Measurements from ENCODE around the gene POC1A. TPM values are rescaled to one million over a fixed set of nuclear protein-coding genes. Genes with fewer than 3 reads are reported as not detected.

The POC1A gene
- total and polyA plus RNA-seq, 2 of the 4 experiments (the other 2 are of a cell fraction) = 10.6 to 11.5 TPM

GRCh38 chr3:52084954-52085680, 69.1 kb downstream of the POC1A start:
- Histone ChIP-seq H2BK20ac (ENCODE audit: low read depth, low read length) (no peak overlapping the region), H2AK5ac (ENCODE audit: low read depth, low read length) (no peak overlapping the region), H2BK120ac (ENCODE audit: low read depth, low read length) (no peak overlapping the region), H2AK9ac (replicated peaks; ENCODE audit: low read depth, low read length, poor library complexity) (no peak overlapping the region), H3K4ac (ENCODE audit: low read depth, low read length) (no peak overlapping the region), H3K79me1 (ENCODE audit: low read depth in 1 of 2, low read length in 2 of 2) (peaks cover 8 to 36% of the 10 kb centered on the region in 2 experiments; a peak in 3 of 4 replicates), H3K27ac (ENCODE audit: insufficient read depth, low read length) (no peak overlapping the region), H2AFZ (replicated peaks; ENCODE audit: low read length, poor library complexity) (no peak overlapping the region), H4K91ac (ENCODE audit: insufficient read depth, low read depth, low read length) (no peak overlapping the region), H3K56ac (ENCODE audit: extremely low read depth, insufficient read depth, low read length) (no peak overlapping the region), H3K36me3 (ENCODE audit: control insufficient read depth, insufficient read depth, low read length) (no peaks in the 10 kb centered on the region), H3K23ac (ENCODE audit: low read depth, low read length) (no peak overlapping the region), H3K14ac (replicated peaks; ENCODE audit: low read depth, low read length) (no peak overlapping the region), H4K8ac (ENCODE audit: low read depth in 2 of 2, low read length in 2 of 2) (no peak overlapping the region), H3K9me1 (ENCODE audit: insufficient read depth, low read length) (peaks cover 31% of the 10 kb centered on the region), H2BK5ac (ENCODE audit: low read depth, low read length, poor library complexity, severe bottlenecking) (no peak overlapping the region), H3K4me2 (ENCODE audit: low read depth, low read length) (no peak overlapping the region), H2BK15ac (ENCODE audit: low read depth, low read length) (no peak overlapping the region), H3K9me3 (ENCODE audit: control insufficient read depth, insufficient read depth, low read length) (no peaks in the 10 kb centered on the region), H3K18ac (ENCODE audit: low read depth, low read length) (no peak overlapping the region), H4K5ac (ENCODE audit: low read depth, low read length) (no peak overlapping the region), H3K27me3 (ENCODE audit: control insufficient read depth, insufficient read depth, low read length) (no peaks in the 10 kb centered on the region), H3K4me1 (ENCODE audit: control insufficient read depth, insufficient read depth, low read length) (peaks cover 22% of the 10 kb centered on the region), H3K9ac (ENCODE audit: low read depth, low read length) (no peak overlapping the region), H4K20me1 (ENCODE audit: insufficient read depth, low read length) (no peaks in the 10 kb centered on the region), H3K4me3 (ENCODE audit: insufficient read depth, low read depth, low read length) (no peak overlapping the region)
- WGBS, 2 experiments (ENCODE audit: extremely low coverage in 2 of 2, insufficient read length in 1 of 2) = 91% methylated on average over 6 of the region's 13 CpGs; no CpG with 5 or more reads in 1 of the 2 experiments
- POLR2A ChIA-PET (ENCODE audit: unreplicated experiment) = no interaction called here
- TF ChIP-seq RCOR1 (IDR thresholded peaks at IDR 0.05; ENCODE audit: insufficient replicate concordance, low read length) (no peak), MXI1 (IDR thresholded peaks at IDR 0.05; ENCODE audit: borderline replicate concordance, low read depth, low read length) (no peak), MAFK (IDR thresholded peaks at IDR 0.05; ENCODE audit: low read depth, low read length) (no peak), BHLHE40 (IDR thresholded peaks at IDR 0.05; ENCODE audit: low read depth, low read length) (no peak), CHD1 (IDR thresholded peaks at IDR 0.05; ENCODE audit: low read depth, low read length) (no peak), CTCF (conservative IDR thresholded peaks at IDR 0.05; ENCODE audit: low read depth, low read length) (no peak), RFX5 (IDR thresholded peaks at IDR 0.05; ENCODE audit: low read depth, low read length) (no peak), RAD21 (IDR thresholded peaks at IDR 0.05; ENCODE audit: low read length) (no peak), CEBPB (IDR thresholded peaks at IDR 0.05; ENCODE audit: low read depth, low read length) (no peak), NFE2L2 (IDR thresholded peaks at IDR 0.05; ENCODE audit: low read depth, low read length) (no peak), POLR2A (IDR thresholded peaks at IDR 0.05; ENCODE audit: low read depth, low read length) (no peak), ELK1 (IDR thresholded peaks at IDR 0.05; ENCODE audit: borderline replicate concordance, low read depth, low read length) (no peak), MAZ (IDR thresholded peaks at IDR 0.05; ENCODE audit: borderline replicate concordance, low read depth, low read length) (no peak)
- intact Hi-C loops (cut with micrococcal nuclease) (no loop called here), dilution Hi-C loops (cut with HindIII; ENCODE audit: low sequenced_read_pairs, unreplicated experiment) (no loop called here), in situ Hi-C loops (cut with MboI; ENCODE audit: low sequenced_read_pairs) (no loop called here)
- DNase-seq (no peak), ATAC-seq (ENCODE audit: low read depth) (no peak)
- no TSS peak for BruUV-seq (replicated peaks)
- CTCF ChIA-PET = interaction anchor here (0.6 kb wide), 1 partner anchor 42 kb away, joined by 5 read pairs; no protein-coding TSS in a partner anchor

All from IMR-90 (cell line).